H1 (cell line): Measurements from ENCODE around the gene BLOC1S1. TPM values are rescaled to one million over a fixed set of nuclear protein-coding genes. Genes with fewer than 3 reads are reported as not detected.

Experiments
- CTCF ChIA-PET: fragments of 300-600 bp; sonication (Branson Sonifier 250); formaldehyde crosslinking; loops from one replicate; lab custom pipeline; 2021; ENCODE audit not compliant: partially characterized antibody; lab: Charles Lee
- POLR2A ChIA-PET: fragments of 300-600 bp; sonication (Branson Sonifier 250); formaldehyde crosslinking; loops from one replicate; lab custom pipeline; 2021; ENCODE audit warnings: inconsistent platforms; ENCODE audit not compliant: partially characterized antibody; lab: Charles Lee
- DNase-seq, 2 experiments: peaks; one replicate each; pipeline versions ENCODE4 v3.0.0 to v3.0.0-alpha.2; 2010 to 2022; ENCODE audit warnings: low spot score in 2 of 2, low read depth in 1 of 2, mixed read lengths in 1 of 2
- FAIRE-seq: peaks from 2 replicates; lab custom pipeline; 2011; peaks lifted over from hg19 to GRCh38; lab: Jason Lieb, UNC
- H2AFZ ChIP-seq: 2 replicates; pipeline ENCODE4 v1.8.1; 2012; ENCODE audit warnings: low read length, inconsistent platforms
- H2AK5ac ChIP-seq: 2 replicates; pipeline ENCODE4 v1.6.1; 2013; ENCODE audit warnings: low read depth, low read length
- H2BK120ac ChIP-seq: replicated peaks from 2 replicates; pipeline ENCODE3; 2013; ENCODE audit warnings: low read depth, low read length, inconsistent platforms
- H2BK12ac ChIP-seq: 2 replicates; pipeline ENCODE4 v1.6.1; 2013; ENCODE audit warnings: low read depth, low read length
- H2BK15ac ChIP-seq: 2 replicates; pipeline ENCODE4 v1.6.1; 2013; ENCODE audit warnings: low read length
- H2BK20ac ChIP-seq: 2 replicates; pipeline ENCODE4 v1.6.1; 2013; ENCODE audit warnings: low read length
- H2BK5ac ChIP-seq: 2 replicates; pipeline ENCODE4 v1.6.1; 2013; ENCODE audit warnings: low read depth, low read length
- H3K14ac ChIP-seq: 2 replicates; pipeline ENCODE4 v1.6.1; 2013; ENCODE audit warnings: inconsistent platforms; ENCODE audit not compliant: insufficient read length
- H3K18ac ChIP-seq: 2 replicates; pipeline ENCODE4 v1.6.1; 2013; ENCODE audit warnings: low read length; ENCODE audit errors: extremely low read depth
- H3K23ac ChIP-seq: 2 replicates; pipeline ENCODE4 v1.6.1; 2013; ENCODE audit warnings: inconsistent platforms; ENCODE audit not compliant: insufficient read length
- H3K23me2 ChIP-seq: 2 replicates; pipeline ENCODE4 v1.6.1; 2013; ENCODE audit warnings: low read depth, low read length
- H3K27ac ChIP-seq: 2 replicates; pipeline ENCODE4 v1.6.1; 2011; ENCODE audit warnings: low read depth, low read length, inconsistent platforms
- H3K27me3 ChIP-seq, 4 experiments: replicated peaks in 1 of 4; 1 replicate in 1 of 4; 2 replicates in 3 of 4; pipeline versions ENCODE4 v1.6.1 to v1.8.1; 2011 to 2013; ENCODE audit warnings: low read length in 3 of 4, mild to moderate bottlenecking in 3 of 4, inconsistent platforms in 2 of 4, mixed read lengths in 2 of 4, moderate library complexity in 1 of 4; ENCODE audit not compliant: control insufficient read depth in 3 of 4, insufficient read depth in 3 of 4; ENCODE audit errors: extremely low read depth in 1 of 4
- H3K36me3 ChIP-seq, 4 experiments: 2 replicates each; pipeline versions ENCODE4 v1.6.1 to v1.8.1; 2011 to 2013; ENCODE audit warnings: mild to moderate bottlenecking in 4 of 4, low read length in 3 of 4, moderate library complexity in 2 of 4, control low read depth in 1 of 4, inconsistent platforms in 1 of 4; ENCODE audit not compliant: insufficient read depth in 4 of 4, control insufficient read depth in 2 of 4
- H3K4ac ChIP-seq: replicated peaks from 2 replicates; pipeline ENCODE3; 2013; ENCODE audit warnings: low read length, low read depth, mixed read lengths, inconsistent platforms; ENCODE audit not compliant: insufficient read length
- H3K4me1 ChIP-seq, 4 experiments: replicated peaks in 1 of 4; 1 replicate in 1 of 4; 2 replicates in 3 of 4; pipeline versions ENCODE4 v1.6.1 to v1.8.1; 2011 to 2013; ENCODE audit warnings: low read length in 3 of 4, inconsistent platforms in 2 of 4, mixed read lengths in 1 of 4; ENCODE audit not compliant: insufficient read depth in 4 of 4, control insufficient read depth in 3 of 4
- H3K4me2 ChIP-seq, 2 experiments: 2 replicates each; pipeline versions ENCODE4 v1.6.1 to v1.8.1; 2011 to 2013; ENCODE audit warnings: low read depth in 2 of 2, low read length in 2 of 2, control low read depth in 1 of 2, inconsistent platforms in 1 of 2, mild to moderate bottlenecking in 1 of 2; ENCODE audit not compliant: insufficient read depth in 1 of 2
- H3K4me3 ChIP-seq, 4 experiments: fragments of 200-600, 300-600 bp in 1 of 4; sonication (generic), shearing (Covaris generic), sonication (Bioruptor Twin) in 1 of 4; 2 replicates each; pipeline versions ENCODE4 v1.5.1 to v1.8.1; 2011 to 2016; ENCODE audit warnings: low read length in 4 of 4, low read depth in 3 of 4, control low read depth in 2 of 4, inconsistent platforms in 2 of 4, mild to moderate bottlenecking in 2 of 4, mixed read lengths in 1 of 4, moderate library complexity in 1 of 4; ENCODE audit not compliant: insufficient read depth in 2 of 4; ENCODE audit errors: extremely low read depth in 1 of 4
- H3K56ac ChIP-seq: replicated peaks from 2 replicates; pipeline ENCODE3; 2013; ENCODE audit warnings: low read depth, mild to moderate bottlenecking, mixed read lengths, low read length, inconsistent platforms; ENCODE audit not compliant: insufficient read length
- H3K79me1 ChIP-seq: 2 replicates; pipeline ENCODE4 v1.6.1; 2013; ENCODE audit warnings: low read depth, low read length, control low read depth
- H3K79me2 ChIP-seq, 2 experiments: 2 replicates each; pipeline versions ENCODE4 v1.6.1 to v1.8.1; 2012 to 2013; ENCODE audit warnings: low read length in 2 of 2, mild to moderate bottlenecking in 2 of 2, inconsistent platforms in 1 of 2; ENCODE audit not compliant: insufficient read depth in 2 of 2, control insufficient read depth in 1 of 2
- H3K9ac ChIP-seq, 4 experiments: replicated peaks in 1 of 4; 1 replicate in 1 of 4; 2 replicates in 3 of 4; pipeline versions ENCODE4 v1.6.1 to v1.8.1; 2011 to 2013; ENCODE audit warnings: low read depth in 3 of 4, low read length in 3 of 4, control low read depth in 2 of 4, mild to moderate bottlenecking in 2 of 4, moderate library complexity in 2 of 4, inconsistent platforms in 1 of 4; ENCODE audit errors: extremely low read depth in 1 of 4
- H3K9me3 ChIP-seq, 2 experiments: 2 replicates each; pipeline versions ENCODE4 v1.6.1 to v1.8.1; 2012 to 2013; ENCODE audit warnings: mild to moderate bottlenecking in 2 of 2, moderate library complexity in 2 of 2, control low read depth in 1 of 2, inconsistent platforms in 1 of 2, low read depth in 1 of 2, low read length in 1 of 2, mixed read lengths in 1 of 2; ENCODE audit not compliant: insufficient read depth in 2 of 2
- H4K20me1 ChIP-seq, 2 experiments: replicated peaks in 1 of 2; 2 replicates each; pipeline versions ENCODE3 to v1.8.1; 2011 to 2013; ENCODE audit warnings: inconsistent platforms in 2 of 2, low read length in 2 of 2, mild to moderate bottlenecking in 1 of 2; ENCODE audit not compliant: insufficient read depth in 2 of 2, control insufficient read depth in 1 of 2
- H4K5ac ChIP-seq: 2 replicates; pipeline ENCODE4 v1.6.1; 2013; ENCODE audit warnings: low read length, low read depth, mixed read lengths, inconsistent platforms; ENCODE audit not compliant: insufficient read length
- H4K8ac ChIP-seq: 2 replicates; pipeline ENCODE4 v1.8.0; 2013; ENCODE audit warnings: mild to moderate bottlenecking, moderate library complexity, low read length, inconsistent platforms; ENCODE audit not compliant: insufficient read depth; ENCODE audit errors: extremely low read depth
- H4K91ac ChIP-seq: replicated peaks from 2 replicates; pipeline ENCODE3; 2013; ENCODE audit warnings: low read length, mixed read lengths, inconsistent platforms; ENCODE audit not compliant: insufficient read length
- BCL11A ChIP-seq, 2 experiments: IDR thresholded peaks; one replicate each; pipeline ENCODE4 v1.6.1; 2011; ENCODE audit warnings: low read depth in 2 of 2, low read length in 2 of 2, mild to moderate bottlenecking in 2 of 2
- KDM4A ChIP-seq: IDR thresholded peaks from one replicate; pipeline ENCODE4 v1.7.1; 2012; ENCODE audit warnings: low read depth, mild to moderate bottlenecking, moderate library complexity, low read length, inconsistent platforms; ENCODE audit not compliant: severe bottlenecking
- PHF8 ChIP-seq: fragments of 200-600 bp; sonication (generic); conservative IDR thresholded peaks from 2 replicates; pipeline ENCODE4 v1.7.1; 2012; ENCODE audit warnings: low read depth, mild to moderate bottlenecking, inconsistent platforms, low read length, moderate library complexity
- POLR2AphosphoS5 ChIP-seq: IDR thresholded peaks from 2 replicates; pipeline ENCODE4 v1.6.1; 2011; ENCODE audit warnings: low read depth, low read length
- RBBP5 ChIP-seq: IDR thresholded peaks from 2 replicates; pipeline ENCODE4 v1.7.1; 2012; ENCODE audit warnings: low read depth, mild to moderate bottlenecking, inconsistent platforms, low read length, moderate library complexity, borderline replicate concordance
- SRF ChIP-seq: IDR thresholded peaks from 2 replicates; pipeline ENCODE4 v1.6.1; 2011; ENCODE audit warnings: mild to moderate bottlenecking, low read depth, low read length, moderate library complexity
- TAF7 ChIP-seq: optimal IDR thresholded peaks from 2 replicates; pipeline ENCODE3; 2011; ENCODE audit warnings: low read depth, mild to moderate bottlenecking, inconsistent platforms, low read length, moderate library complexity, borderline replicate concordance
- TBP ChIP-seq: IDR thresholded peaks from 2 replicates; pipeline ENCODE4 v1.6.1; 2011; ENCODE audit warnings: low read depth, low read length, improper control_type of control experiment
- WGBS, 2 experiments: shearing (Covaris generic) in 1 of 2; methylation state at CpG; one replicate each; pipeline versions ENCODE4 v1.1.6 to v1.1.7; 2013 to 2015; ENCODE audit warnings: low lambda C conversion rate in 2 of 2, mixed read lengths in 2 of 2, inconsistent platforms in 1 of 2, low coverage in 1 of 2, missing lambda C conversion rate in 1 of 2; ENCODE audit not compliant: insufficient replicate concordance in 2 of 2, insufficient coverage in 1 of 2, insufficient read length in 1 of 2; ENCODE audit errors: extremely low coverage in 1 of 2, missing lambda C conversion rate in 1 of 2; 5-methylcytosine and 5-hydroxymethylcytosine counted together
- polyA plus RNA-seq, 7 experiments: library from polyadenylated mRNA; depleted of rRNA in 3 of 7; stranded (reverse) in 5 of 7; unstranded in 2 of 7; fragments of >200 nt in 5 of 7; fragments of 200-250 nt in 2 of 7; gene quantifications; 1 replicate in 5 of 7; 2 replicates in 1 of 7; 4 replicates in 1 of 7; pipeline versions ENCODE4 v1.2.1 to v1.2.3, GENCODE V29; 2011 to 2013; ENCODE audit warnings: missing spikeins in 2 of 7, mixed read lengths in 2 of 7
- total RNA-seq: library from RNA; stranded (reverse); fragmentation: NEBNext Ultra II Directional; extraction: Animal tissue kit (Norgen Biotek cat#: 25700); gene quantifications from 2 replicates; pipeline ENCODE4 v1.2.1, GENCODE V29; 2021
- TF ChIP-seq, protein P1 (sequence below): IDR thresholded peaks from 2 replicates; pipeline ENCODE4 v1.6.1; 2012; ENCODE audit warnings: low read length, inconsistent platforms
- TF ChIP-seq, protein P2 (sequence below): IDR thresholded peaks from 2 replicates; pipeline ENCODE4 v1.6.1; 2011; ENCODE audit warnings: low read length, improper control_type of control experiment

The BLOC1S1 gene
- total and polyA plus RNA-seq, 2 of the 8 experiments (the other 6 are each of a cell fraction or from before 2014, with no cell fraction given): 91.1 to 185 TPM

DNA sequence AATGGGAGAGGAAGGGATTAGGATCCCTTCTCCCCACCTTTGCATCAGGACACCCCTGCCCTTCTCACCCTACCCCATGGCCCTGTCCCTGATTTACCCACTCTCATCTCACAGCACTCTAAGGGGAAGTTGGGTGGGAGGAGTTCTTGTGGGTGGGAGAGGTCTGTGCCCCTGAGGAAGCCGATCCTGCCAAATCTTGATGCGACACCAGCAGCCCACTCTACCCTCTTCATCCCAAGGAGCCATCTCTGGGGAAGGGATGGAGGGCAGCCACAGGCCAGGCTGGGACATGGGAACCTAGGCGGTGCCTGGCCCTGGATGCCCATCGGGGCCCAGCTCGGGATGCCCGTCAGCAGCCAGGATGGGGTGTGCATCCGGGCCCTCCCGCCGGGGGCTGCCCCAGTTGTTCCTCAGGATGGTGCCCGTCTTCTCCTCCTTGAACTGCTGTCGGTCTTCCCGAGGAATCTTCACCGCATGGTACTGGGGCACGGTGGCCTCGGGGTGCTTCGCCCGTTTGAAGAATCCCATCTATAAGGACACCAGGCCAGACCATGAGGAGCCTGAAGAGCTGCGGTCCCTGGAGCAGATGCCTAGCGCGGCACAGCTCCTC, 31.0 kb upstream of the BLOC1S1 start:
- no peak overlapping the region for H4K91ac ChIP-seq
- ChIA-PET CTCF (interaction anchor here (1.9 to 4.9 kb wide), 2 partner anchors 21 to 54 kb away, joined by 8 to 34 read pairs; partner anchors contain the start of gene ITGA7), POLR2A (interaction anchor here (0.6 to 2.4 kb wide), 4 partner anchors 8 to 22 kb away, joined by 3 to 10 read pairs (median 6); partner anchors contain the start of gene ITGA7)
- no peak overlapping the region for H3K9ac ChIP-seq
- no peaks in the 10 kb centered on the region for H3K79me1 ChIP-seq
- H3K14ac ChIP-seq: no peak overlapping the region
- no peak overlapping the region for H3K23ac ChIP-seq
- H2AK5ac ChIP-seq: no peak overlapping the region
- no peak overlapping the region for H2BK5ac ChIP-seq
- no peak overlapping the region for H2BK15ac ChIP-seq
- H2BK120ac ChIP-seq: no peak overlapping the region
- no peak overlapping the region for H3K4ac ChIP-seq
- no peaks in the 10 kb centered on the region for H3K27me3 ChIP-seq
- peaks cover 0 to 12% (median 5%) of the 10 kb centered on the region in 4 experiments; a peak in 4 of 7 replicates for H3K4me1 ChIP-seq
- no peak overlapping the region for H4K8ac ChIP-seq
- H3K18ac ChIP-seq: no peak overlapping the region
- no peak overlapping the region for H2BK20ac ChIP-seq
- H3K23me2 ChIP-seq: no peaks in the 10 kb centered on the region
- no peak overlapping the region for H3K4me2 ChIP-seq
- H2BK12ac ChIP-seq: no peak overlapping the region
- peaks cover 0 to 2% of the 10 kb centered on the region in 2 experiments for H4K20me1 ChIP-seq
- no peak overlapping the region for H4K5ac ChIP-seq
- H2AFZ ChIP-seq: no peak overlapping the region
- peaks cover 0 to 17% (median 6%) of the 10 kb centered on the region in 4 experiments; a peak in 5 of 8 replicates for H3K36me3 ChIP-seq
- no peaks in the 10 kb centered on the region for H3K79me2 ChIP-seq
- H3K4me3 ChIP-seq: no peak overlapping the region
- no peak for DNase-seq
- H3K9me3 ChIP-seq: no peaks in the 10 kb centered on the region
- FAIRE-seq: no peak
- no peak overlapping the region for H3K27ac ChIP-seq
- H3K56ac ChIP-seq: no peak overlapping the region
- WGBS, 2 experiments: 95% methylated on average over 18 of the region's 20 CpGs; no CpG with 5 or more reads in 1 of the 2 experiments
- TF ChIP-seq, protein P1, sequence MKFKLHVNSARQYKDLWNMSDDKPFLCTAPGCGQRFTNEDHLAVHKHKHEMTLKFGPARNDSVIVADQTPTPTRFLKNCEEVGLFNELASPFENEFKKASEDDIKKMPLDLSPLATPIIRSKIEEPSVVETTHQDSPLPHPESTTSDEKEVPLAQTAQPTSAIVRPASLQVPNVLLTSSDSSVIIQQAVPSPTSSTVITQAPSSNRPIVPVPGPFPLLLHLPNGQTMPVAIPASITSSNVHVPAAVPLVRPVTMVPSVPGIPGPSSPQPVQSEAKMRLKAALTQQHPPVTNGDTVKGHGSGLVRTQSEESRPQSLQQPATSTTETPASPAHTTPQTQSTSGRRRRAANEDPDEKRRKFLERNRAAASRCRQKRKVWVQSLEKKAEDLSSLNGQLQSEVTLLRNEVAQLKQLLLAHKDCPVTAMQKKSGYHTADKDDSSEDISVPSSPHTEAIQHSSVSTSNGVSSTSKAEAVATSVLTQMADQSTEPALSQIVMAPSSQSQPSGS: no peak
- TF ChIP-seq BCL11A (IDR thresholded peaks at IDR 0.05; ENCODE audit: low read depth in 2 of 2, low read length in 2 of 2) (no peak), TAF7 (no peak), PHF8 (no peak), RBBP5 (no peak), TBP (no peak), SRF (no peak), KDM4A (no peak), POLR2AphosphoS5 (no peak)
- TF ChIP-seq, protein P2, sequence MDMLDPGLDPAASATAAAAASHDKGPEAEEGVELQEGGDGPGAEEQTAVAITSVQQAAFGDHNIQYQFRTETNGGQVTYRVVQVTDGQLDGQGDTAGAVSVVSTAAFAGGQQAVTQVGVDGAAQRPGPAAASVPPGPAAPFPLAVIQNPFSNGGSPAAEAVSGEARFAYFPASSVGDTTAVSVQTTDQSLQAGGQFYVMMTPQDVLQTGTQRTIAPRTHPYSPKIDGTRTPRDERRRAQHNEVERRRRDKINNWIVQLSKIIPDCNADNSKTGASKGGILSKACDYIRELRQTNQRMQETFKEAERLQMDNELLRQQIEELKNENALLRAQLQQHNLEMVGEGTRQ: no peak
